Superior temporal gyrus (tissue), 1 donor: ENCODE results near the gene BTBD2.
A peak's percentile ranks its signal among the peaks of the same experiment; 100 is the strongest.
"Not testable (repeated sequence)": the region's sequence is repeated elsewhere in the genome, so short reads cannot be mapped to it uniquely, and the experiment has no call there.

Experiments used
- DNase-seq: peaks from one replicate; pipeline ENCODE4 v3.0.0-alpha.2; 2016; ENCODE audit errors: extremely low spot score

Gene BTBD2

DNA sequence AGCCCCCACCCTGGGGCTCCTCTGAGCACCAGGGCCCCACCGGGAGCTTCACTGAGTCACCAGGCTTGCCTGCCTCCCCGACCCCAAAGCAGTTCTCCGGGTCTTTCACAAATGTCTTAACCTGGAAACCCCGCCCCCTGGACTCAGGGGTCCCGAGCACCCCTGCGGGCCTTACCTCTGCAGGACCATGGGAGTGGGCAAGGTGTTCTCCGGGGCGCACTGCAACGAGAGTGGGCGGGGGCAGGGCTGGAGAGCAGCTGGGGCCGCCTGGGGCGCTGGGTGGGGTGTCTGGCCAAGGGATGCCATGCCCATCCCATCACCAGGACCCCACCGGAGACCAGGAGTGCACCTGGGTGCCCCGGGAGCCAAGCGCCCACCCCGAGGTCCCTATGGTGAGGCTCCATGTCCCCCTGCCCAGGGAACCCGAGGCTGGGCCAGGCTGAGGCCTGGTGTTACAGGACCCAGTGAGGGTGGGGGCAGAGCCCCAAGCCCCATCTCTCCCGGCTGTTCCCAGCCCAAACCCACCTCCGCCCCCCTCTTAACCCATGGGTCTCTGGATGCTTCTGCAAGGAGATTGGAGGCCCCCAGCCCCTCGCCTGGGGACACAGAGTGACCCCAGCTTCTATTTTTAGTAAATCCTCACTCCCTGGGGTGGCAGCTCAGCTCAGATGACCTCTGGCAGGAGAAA is 24.6 kb upstream of the BTBD2 start:
- DNase-seq = no peak

DNA sequence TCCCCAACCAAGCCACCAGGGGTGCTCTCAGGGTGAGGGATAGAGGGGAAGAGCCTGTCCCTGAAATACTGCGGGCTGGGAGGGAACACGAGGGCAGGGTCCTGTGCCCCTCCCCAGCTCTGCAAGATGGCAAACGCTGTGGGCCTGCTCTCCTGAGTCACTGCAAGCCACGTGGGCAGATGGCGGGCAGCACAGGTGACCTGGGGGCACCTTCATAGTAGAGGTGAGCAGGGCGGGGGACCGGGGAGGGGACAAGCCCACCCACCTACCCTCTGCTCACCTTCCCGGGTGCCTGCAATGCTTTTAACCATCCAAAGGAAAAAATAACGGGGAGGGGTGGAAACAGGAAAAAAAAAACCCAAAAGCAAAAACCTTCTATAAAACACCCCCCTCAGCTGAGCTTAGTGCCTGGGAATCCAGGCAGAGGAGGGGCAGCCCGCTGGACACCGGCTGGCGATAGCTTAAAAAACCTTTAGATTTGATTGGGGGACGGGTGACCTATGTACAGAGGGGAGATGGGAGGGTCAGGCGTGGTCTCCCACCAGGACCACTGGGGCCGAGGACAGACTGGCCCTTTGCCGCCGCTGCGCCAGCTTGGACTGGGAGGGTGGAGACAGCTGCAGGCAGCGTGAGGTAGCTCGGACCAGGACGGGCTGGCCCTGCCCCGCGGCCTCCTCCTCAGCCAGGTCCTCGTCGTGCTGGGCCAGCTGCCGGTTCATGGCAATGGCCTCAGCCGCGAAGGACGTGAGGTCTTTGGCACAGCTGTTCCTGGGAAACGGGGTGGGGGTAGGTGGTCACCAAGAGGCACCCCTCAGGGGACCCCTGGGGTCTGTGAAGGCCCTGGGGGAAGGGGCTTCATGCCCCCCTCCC is 23.8 kb upstream of the BTBD2 start:
- DNase-seq = no peak

DNA sequence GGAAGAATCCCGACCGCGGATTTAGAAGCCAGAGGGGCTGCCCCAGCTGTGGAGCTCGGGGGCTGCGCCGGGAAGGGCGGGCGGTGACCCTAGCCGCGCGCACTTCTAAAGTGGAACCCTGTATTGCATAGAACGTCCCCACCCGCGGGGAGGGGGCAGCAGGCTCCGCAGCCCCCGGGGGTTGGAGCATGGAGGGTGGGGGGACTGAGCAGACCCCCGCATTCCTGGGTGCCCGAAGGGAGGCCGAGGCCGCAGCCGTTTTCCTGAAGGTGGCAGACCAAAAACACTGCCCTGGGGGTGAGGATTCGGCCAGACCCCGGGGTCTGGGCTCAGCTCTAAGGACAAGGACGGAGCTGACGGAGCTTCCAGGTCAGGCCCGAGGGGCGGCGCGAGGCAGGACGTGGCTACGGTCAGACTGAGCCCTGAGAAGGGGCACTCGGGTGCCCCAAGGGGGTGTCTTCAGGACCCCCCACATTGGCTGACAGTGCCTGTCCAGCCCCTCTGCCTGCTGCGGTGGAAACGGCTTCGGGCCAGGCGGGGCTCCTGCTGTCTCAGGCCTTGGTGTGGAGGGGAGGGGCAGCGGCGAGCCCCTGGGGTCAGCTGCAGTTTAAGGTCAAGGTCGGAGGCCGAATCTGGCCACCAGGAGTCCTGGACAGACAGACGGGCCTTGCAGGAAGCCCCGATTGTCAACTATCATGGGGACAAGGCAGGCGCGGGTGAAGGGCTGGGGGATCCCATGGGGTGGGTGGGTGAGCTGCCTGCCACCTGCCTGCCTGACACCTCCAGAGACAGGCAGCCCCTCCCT is 23.0 kb upstream of the BTBD2 start:
- DNase-seq = no peak

DNA sequence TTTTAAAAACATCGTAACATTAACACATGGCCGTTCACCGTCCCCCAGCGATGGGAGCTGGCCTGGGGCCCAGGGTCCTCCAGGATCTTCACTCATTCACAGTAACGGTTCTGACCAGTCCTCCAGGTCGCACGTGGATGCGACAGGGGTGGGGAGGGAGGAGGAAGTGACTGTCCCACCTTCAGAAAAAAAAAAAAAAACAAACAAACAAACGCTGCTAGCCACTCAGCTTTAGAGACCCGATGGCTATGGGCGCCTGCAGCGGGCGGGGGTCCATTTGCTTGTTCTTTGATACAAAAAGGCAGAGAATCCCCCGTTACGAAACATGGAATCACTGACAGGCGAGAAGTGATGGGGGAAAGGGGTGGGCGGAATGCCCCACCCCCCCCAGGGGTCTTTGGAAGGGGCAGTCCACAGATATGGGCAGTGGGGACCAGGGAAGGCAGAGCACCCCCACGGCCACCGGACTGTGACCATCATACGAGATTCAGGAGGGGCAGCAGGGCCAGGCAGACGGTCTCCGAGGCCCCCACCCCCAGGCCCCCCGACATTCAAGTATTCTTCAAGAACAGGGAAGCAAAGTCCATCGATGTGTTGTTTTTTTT is 22.2 kb upstream of the BTBD2 start:
- no peak for DNase-seq

DNA sequence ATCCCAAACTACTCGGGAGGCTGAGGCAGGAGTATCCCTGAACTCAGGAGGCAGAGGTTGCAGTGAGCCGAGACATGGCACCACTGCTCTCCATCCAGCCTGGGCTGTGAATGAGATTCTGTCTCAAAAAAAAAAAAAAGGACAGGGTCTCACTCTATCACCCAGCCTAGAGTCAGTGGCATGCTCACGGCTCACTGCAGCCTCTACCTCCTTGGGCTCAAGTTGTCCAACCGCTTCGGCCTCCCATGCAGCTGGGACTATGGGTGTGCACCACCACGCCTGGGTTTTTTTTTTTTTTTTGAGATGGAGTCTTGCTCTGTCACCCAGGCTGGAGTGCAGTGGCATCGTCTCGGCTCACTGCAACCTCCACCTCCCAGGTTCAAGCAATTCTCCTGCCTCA is 20.9 kb upstream of the BTBD2 start:
- no peak for DNase-seq

DNA sequence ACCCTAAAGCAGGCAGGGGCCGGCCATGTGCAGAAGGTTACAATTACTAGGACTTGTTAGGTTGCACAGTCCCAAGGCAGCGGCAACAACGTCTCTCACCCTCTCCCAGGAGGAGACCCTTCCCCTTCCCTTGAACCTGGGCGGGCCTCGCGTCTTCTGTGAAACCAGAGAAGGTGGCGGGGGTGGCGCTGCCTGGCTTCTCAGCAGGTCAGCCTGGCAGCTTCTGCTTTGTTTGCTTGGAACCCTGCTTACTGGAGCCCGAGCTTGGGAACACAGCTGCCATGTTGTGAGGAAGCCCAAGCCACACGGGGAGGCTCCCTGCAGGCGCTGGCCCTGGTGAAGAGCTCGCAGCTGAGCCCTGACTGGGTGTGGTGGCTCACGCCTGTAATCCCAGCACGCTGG is 20.1 kb upstream of the BTBD2 start:
- DNase-seq = no peak

DNA sequence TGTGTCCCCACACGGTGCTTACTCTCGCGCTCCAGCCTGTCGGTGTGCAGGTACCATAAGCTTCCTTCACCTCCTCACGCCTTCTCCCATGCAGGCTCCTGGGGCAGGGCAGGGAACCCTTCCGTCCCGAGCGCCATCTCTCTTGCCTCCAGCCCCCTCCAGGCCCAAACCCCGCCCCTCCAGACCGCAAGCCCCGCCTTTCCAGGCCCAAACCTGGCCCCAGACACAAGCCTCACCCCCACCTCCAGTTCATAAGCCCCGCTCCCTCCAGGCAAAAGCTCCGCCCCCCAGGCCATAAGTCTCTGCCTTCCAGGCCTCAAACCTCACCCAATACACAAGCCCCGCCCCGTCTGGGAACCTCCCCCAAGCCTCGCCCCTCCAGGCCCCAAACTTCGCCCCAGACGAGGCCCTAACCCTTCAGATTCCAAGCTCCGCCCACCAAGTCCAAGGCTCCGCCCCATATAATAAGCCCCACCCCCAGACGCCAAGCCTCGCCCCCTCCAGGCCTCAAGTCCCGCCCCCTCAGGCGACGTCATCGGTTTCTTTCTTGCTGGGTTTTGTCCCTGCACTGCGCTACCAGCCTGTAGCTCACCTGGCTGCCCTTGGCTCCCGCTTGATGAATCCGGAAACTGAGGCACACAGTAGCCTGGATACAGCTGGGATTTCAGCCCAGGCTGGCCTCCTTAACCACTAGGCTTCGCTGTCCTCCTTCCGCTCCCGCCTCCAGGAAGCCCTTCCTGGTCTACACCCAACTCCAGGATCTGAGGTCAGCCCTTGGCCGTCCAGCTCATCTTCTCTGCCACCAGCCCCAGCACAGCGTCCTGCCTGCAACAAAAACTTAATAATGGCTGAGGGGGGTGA is 19.4 kb upstream of the BTBD2 start:
- no peak for DNase-seq

DNA sequence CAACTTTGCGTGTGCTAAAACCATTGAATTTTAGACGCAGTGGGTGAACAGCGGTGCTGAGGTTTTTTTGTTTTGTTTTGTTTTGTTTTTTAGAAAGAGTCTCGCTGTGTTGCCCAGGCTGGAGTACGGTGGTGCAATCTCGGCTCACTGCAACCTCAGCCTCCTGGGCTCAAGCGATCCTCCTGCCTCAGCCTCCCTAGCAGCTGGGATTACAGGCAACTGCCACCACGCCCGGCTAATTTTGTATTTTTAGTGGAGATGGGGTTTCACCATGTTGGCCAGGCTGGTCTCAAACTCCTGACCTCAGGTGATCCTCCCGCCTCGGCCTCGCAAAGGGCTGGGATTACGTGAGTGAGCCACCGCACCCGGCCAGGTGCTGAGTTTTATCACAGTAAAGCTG is 18.7 kb upstream of the BTBD2 start:
- DNase-seq = not testable (repeated sequence)

DNA sequence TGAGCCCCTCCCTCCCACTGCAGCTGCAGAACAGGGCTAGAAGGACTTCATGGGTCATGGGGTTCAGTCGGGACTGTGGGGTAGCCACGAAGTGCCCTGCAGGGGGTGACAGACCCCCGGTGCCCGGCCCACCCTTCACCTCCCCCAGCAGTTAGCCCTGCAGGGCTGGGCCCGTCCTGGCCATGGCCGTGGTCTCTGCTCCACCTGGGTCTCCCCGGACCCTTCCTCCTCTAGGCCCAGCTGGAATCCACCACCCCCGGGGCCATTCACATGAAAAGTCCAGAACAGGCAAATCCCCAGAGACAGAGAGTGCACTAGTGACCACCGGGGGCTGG is 18.3 kb upstream of the BTBD2 start:
- no peak for DNase-seq

DNA sequence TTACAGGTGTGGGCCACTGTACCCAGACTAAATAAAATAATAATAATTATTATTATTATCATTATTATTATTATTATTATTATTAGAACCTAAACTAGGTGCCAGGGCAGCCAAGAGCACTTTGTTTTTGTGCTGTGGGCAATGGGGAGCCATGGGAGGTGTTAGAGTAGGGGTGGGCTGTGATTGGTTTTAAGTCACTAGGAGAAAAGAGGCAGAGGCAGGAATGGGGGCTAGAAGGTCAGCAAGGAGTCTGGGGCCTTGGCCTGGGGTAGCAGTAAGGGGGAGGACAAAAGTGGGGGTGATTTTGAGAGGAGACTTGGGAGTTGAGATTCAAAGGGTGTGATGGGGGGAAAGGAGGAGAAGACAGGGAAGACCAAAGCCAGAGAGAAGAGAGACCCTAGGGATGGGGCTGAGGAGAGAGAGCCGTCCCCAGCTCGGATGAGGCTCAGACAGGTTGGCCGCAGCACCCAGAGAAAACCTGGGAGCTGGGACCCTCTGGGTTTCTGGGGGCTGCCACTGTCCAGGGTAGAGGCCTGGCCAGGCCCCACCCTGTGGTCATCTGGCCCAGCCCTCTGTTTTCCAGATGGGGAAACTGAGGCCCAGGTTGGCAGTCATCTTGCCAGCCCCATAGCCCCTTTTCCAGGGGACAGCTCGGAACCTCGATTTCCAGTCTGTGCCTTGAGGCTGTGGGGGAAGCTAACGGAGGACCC is 17.8 kb upstream of the BTBD2 start:
- no peak for DNase-seq

DNA sequence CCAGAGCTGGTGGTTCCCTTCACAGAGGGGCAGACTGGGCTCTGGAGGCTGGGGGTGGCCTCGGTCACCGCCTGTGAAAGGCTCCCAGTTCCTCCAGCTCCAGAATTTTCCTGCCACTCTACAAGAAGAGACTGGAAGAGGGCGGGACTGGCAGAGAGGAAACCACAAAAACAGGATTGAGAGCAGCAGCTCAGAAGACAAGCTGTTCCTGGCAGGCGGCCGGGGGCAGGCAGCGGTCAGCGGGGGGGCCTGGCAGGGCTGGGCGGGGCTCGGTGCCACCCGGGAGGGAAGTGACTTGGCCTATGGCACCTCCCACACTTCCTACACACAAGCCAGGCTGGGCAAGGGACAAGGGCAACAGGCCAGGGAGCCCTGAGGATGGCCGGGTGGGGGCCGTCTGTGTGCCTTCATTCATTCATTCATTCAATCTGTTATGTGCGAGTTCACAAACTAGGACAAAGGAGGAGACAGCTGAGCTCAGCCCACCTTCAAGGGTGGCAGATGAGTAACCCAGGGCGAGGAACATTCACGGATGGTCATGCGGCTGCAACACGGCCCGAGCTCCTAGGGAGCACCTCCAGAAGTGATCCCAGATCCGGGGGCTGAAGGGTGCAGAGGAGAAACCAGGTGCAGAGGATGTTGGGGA is 16.9 kb upstream of the BTBD2 start:
- DNase-seq = peak; percentile 93

DNA sequence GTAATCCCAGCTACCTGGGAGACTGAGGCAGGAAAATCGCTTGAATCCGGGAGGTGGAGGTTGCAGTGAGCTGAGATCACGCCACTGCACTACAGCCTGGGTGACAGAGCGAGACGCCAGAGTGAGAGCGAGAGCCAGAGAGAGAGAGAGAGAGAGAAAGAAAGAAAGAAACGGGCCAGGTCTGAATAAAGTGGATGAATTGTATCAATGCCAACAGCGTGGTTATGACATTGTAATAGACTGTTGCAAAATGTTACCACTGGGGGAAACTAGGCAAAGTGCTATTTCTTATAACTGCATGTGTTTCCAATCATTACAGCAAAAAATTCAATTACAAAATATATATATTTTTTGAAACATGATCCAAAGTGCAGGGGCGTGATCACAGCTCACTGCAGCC is 11.8 kb upstream of the BTBD2 start:
- no peak for DNase-seq

DNA sequence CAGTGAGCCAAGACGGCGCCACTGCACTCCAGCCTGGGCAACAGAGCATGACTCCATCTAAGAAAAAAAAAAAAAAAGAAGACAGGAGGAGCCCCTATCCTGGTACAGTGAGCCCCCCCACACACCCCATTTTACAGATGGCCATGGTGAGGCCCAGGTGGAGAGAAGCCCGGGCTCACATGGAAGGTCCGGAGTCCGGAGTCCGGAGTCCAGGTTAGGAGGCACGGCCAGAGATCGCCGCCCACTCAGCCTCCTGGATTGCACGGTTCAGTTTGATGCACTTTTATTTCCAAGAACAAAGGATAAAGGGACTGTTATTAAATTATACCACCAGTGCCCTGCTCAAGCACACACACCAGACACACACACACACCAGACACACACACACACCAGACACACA is 11.3 kb upstream of the BTBD2 start:
- DNase-seq = no peak

DNA sequence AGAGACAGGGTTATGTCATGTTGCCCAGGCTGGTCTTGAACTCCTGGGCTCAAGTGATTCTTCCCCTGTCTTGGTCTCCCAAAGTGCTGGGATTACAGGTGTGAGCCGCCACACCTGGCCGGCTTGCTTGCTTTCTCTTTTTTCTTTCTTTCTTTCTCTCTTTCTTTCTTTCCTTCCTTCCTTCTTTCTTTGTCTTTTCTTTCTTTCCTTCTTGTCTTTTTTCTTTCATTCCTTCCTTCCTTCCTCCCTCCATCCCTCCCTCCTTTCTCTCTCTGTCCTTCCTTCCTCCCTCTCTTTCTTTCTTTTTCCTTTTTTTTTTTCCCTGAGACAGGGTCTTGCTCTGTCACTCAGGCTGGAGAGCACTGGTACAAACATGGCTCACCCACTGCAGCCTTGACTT is 6.8 kb upstream of the BTBD2 start:
- DNase-seq = no peak

DNA sequence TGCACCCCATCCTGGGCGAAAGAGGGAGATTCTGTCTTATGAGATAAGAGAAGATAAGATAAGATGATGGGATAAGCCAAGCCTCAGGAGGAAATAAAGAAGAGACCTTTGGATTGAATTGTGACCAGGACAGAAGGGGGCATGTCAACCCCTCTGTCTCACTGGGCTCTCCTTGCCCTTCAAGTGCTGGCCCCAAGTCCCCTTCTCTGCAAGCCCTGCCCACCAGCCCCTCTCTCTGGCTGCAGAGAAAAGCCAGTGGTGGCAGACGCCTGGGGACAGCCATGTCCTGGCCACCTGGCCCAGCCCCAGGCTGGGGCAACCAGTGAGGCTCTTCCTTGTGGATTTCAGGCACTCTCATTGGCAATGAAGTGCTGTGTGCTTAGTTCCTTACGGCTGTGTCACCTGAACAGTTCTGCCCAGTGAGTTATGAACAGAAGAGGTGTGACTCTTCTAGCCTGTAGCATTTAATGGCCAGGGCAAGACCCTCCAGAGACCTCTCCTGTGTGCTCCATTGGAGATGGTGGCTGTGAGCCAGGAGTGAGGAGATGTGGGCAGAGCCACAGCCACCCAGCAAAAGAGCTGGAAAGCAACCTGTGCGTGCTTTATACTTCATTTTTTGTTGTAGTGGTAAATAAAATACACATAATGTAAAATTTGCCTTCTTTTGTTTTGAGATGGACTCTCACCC is 6.1 kb upstream of the BTBD2 start:
- no peak for DNase-seq

DNA sequence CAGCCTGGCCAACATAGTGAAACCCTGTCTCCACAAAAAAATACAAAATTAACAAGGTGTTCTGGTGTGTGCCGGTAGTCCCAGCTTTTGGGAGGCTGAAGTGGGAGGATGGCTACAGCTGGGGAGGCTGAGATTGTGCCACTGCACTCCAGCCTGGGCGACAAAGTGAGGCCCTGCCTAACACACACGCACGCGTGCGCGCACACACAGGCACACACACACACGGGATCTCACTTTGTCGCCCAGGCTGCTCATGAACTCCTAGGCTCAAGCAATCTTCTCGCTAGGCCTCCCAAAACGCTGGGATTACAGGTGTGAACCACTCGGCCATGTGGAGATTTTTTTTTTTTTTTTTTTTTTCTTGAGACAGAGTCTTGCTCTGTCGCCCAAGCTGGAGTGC is 3.2 kb upstream of the BTBD2 start:
- no peak for DNase-seq

DNA sequence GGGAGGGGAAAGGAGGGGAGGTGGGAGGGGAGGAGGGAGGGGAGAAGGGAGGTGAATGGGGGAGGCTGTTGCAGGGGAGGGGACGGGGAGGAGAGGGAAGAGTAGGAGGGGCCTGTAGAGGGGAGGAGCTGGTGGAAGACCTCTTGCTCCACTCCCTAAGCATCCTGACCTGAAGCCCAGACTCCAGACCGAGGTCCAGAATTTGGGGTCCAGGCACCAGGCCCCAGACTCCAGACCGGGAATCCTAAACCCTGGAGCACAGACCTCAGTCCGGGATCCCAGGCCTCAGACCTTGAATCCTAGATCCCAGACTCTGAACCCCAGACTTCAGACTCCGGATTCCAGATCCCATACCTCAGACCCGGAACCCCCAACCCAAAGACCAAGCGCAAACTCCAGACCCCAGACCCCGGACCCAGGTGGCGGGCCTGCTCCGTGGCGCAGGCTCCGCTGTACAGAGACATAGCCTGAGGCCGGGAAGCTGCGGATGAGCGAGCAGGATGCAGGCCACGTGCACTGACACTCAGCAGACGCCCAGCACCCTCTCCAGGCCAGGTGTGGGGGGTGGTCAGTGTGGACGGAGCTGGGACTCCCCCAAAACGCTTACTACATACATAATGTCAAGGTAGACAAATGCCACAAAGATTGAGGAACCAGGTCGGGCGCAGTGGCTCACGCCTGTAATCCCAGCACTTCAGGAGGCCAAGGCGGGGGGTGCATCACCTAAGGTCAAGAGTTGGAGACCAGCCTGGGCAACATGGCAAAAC is 710 bp upstream of the BTBD2 start:
- DNase-seq = peak; percentile 61

DNA sequence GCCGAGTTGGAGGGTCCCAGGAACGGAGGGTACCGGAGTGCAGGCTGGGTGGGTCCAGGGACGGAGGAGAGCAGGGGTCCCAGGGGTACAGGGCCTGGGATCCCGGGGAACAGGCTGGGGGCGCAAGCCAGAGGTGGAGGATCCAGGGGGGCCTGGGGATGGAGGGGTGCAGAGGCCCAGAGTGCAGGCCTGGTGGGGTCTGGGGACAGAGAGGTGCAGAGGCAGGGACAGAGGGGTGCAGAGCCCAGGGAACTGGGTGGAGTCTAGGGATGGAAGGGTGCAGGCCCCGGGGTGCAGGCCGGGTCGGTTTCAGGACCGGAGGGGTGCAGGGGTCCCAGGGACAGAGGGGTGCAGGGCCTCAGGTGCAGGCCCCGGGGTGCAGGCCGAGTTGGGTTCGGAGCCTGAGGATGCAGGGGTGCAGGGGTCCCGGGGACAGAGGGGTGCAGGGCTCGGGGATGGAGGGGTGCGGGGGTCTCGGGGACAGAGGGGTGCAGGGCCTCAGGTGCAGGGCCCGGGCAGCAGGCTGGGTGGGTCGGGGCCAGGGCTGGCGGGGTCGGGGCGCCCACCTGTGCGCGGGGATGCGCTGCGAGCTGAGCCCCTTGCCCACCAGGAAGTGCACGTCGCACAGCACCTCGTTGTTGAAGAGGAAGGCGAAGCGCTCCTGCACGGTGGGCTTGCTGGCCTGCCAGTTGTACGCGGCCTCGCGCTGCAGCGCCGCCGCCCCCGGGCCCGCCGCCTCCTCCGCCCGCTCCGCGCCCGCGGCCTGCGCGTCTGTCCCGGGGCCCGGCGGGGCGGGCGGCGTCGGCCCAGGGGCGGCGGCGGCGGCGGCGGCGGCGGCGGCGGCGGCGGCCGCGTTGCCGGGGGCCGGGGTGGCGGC is 545 bp downstream of the BTBD2 start:
- no peak for DNase-seq
